HUES64 (cell line): ENCODE results near the gene TUSC7. TPM values are rescaled to one million over a fixed set of nuclear protein-coding genes. Genes with fewer than 3 reads are reported as not detected.

Experiments
- H3K27ac ChIP-seq: 2 replicates; pipeline ENCODE4 v1.7.0; 2013; ENCODE audit warnings: low read depth, low read length, inconsistent platforms
- H3K27me3 ChIP-seq: 2 replicates; pipeline ENCODE4 v1.6.1; 2013; ENCODE audit warnings: mild to moderate bottlenecking, low read length; ENCODE audit not compliant: insufficient read depth
- H3K36me3 ChIP-seq: 2 replicates; pipeline ENCODE4 v1.6.1; 2013; ENCODE audit warnings: mild to moderate bottlenecking, low read length; ENCODE audit not compliant: insufficient read depth
- H3K4me1 ChIP-seq: 2 replicates; pipeline ENCODE4 v1.6.1; 2013; ENCODE audit warnings: mild to moderate bottlenecking, low read length, moderate library complexity; ENCODE audit not compliant: insufficient read depth
- H3K4me3 ChIP-seq: 2 replicates; pipeline ENCODE4 v1.5.1; 2013; ENCODE audit warnings: mild to moderate bottlenecking, low read length, moderate library complexity
- H3K9ac ChIP-seq: 2 replicates; pipeline ENCODE4 v1.6.1; 2013; ENCODE audit warnings: mild to moderate bottlenecking, low read depth, low read length
- H3K9me3 ChIP-seq: 2 replicates; pipeline ENCODE4 v1.6.1; 2013; ENCODE audit warnings: low read depth, low read length; ENCODE audit not compliant: insufficient read depth
- WGBS: fragments of 150-250, 120-280 bp; methylation state at CpG from one replicate; pipeline ENCODE4 v1.1.7; 2013; ENCODE audit warnings: missing lambda C conversion rate; 5-methylcytosine and 5-hydroxymethylcytosine counted together
- polyA plus RNA-seq, 2 experiments: library from polyadenylated mRNA; stranded (reverse); fragments of 50-300 nt; gene quantifications; one replicate each; pipeline ENCODE4 v1.2.3, GENCODE V29; 2013

Gene TUSC7
- not detected for polyA plus RNA-seq (2013, experiment 1 of 2)
- not detected for polyA plus RNA-seq (2013, experiment 2 of 2)

DNA sequence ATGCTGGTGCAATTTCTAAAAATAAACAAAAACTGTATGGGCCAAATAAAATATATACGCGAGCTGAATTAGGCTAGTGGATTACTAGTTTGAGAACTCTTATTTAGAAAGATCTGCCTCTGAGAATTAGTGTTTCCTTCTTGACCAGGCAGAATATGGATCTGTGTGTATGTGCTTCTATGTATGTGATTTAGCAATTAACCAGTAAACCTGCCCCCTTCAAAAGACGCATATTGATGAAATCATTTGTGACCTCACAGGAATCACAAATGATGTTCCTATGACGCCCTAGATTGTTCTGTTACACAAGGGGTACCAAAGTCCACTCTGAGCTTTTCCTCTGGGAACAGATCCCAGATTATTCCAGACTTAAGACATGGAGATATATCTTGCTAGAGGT is at the start of gene TUSC7:
TUSC7 (plus strand) TSS at position 301 of the 400 bp plus-strand sequence.
- 95% methylated on average over 4 of the region's 4 CpGs for WGBS
- Histone ChIP-seq H3K27ac (no peak within 1 kb of the TSS), H3K9ac (no peak within 1 kb of the TSS), H3K4me1 (no peaks in the 10 kb centered on the region), H3K36me3 (no peaks in the 10 kb centered on the region), H3K4me3 (no peak within 1 kb of the TSS), H3K27me3 (no peaks in the 10 kb centered on the region), H3K9me3 (no peaks in the 10 kb centered on the region)

DNA sequence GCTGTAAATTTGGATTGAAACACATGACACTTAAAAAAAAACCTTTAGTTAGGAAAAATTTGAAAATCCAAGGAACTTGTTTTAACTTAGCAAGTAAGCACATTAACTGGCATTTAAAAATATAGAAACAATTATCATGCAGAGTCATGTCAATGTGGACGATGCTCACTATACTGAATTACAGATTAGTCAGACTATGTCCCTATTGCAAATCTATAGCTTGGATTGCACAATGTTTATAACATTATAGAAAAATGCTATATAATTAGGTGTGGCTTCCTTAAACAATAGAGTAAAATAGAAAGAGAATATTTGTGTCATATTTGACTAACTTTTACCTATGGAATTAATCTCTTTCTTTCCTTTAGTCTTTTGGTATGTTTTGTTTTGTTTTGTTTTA is 48.4 kb upstream of the TUSC7 start:
- Histone ChIP-seq H3K9me3 (no peaks in the 10 kb centered on the region), H3K9ac (no peak overlapping the region), H3K4me3 (no peak overlapping the region), H3K27me3 (no peaks in the 10 kb centered on the region), H3K27ac (no peak overlapping the region), H3K36me3 (no peaks in the 10 kb centered on the region), H3K4me1 (peaks cover 3% of the 10 kb centered on the region; the same call in 1 of the 2 replicates)
- 100% methylated on average over 1 of the region's 1 CpG for whole genome bisulfite sequencing

DNA sequence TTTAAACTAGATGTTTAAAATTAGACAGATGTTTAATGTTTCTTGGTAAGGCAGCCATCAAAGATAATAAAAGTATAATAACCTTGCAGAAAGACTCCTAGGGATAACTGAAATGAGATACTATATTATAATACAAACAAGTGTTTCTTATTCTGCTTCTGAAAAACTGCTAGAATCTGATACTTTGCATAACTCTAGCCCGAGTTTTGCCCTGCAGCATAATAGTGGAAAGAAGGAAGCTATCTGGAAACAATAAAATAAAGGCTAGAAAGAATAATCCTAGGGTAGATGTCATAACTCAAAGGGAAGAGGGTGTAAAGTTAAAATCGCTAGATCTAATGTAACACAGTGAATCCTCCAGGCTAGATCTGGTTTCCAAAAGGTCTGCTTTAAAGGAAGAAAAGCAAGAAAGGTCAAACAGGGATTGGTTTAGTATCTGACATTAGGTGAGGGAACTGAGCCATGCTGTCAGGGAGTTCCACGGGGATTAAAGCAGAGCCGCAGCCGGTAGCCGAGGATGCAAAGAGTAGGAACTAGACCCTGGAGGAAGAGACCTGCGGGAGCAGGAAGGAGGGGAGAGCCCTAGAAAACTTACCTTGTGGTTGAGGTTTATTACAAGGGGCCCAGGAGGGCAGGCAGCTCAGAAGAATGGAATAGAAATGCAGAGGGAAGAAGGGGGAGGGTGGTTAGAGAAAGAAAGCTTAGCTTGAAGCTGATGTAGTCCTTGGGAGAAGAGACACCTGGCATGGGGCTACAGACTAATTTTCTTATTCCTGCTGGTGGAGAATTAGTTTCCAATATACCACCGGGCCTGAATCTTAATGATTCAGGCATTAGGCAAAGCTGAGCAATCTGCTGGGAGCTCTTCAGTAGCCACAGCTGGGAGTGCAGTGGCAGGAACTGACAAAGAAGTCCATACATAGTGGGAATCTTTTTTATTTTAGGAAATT is 46.1 kb upstream of the TUSC7 start:
- Histone ChIP-seq H3K4me3 (no peak overlapping the region), H3K36me3 (no peaks in the 10 kb centered on the region), H3K9ac (no peak overlapping the region), H3K9me3 (no peaks in the 10 kb centered on the region), H3K27me3 (no peaks in the 10 kb centered on the region), H3K27ac (no peak overlapping the region), H3K4me1 (peaks cover 3% of the 10 kb centered on the region; the same call in 1 of the 2 replicates)
- 73% methylated on average over 8 of the region's 8 CpGs for WGBS

DNA sequence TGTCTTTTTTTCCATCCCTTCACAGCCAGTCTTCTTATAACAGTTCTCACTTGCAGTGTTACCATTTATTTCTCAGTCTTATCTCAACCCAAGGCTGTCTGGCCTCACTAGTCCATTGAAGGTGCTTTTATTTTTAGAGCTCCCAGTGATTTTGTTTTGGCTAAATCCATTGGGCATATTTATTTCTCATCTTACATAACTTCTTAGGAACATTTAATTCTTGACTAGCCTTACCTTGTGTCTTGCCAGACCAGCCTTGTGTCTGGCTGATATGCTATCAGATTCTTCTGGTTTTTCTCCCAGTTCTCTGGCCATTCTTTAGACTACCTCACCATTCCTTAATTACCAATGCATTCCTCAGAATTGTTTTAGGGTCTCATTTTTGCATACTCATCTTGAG is 42.3 kb upstream of the TUSC7 start:
- Histone ChIP-seq H3K36me3 (no peaks in the 10 kb centered on the region), H3K4me3 (no peak overlapping the region), H3K9me3 (no peaks in the 10 kb centered on the region), H3K9ac (no peak overlapping the region), H3K4me1 (peaks cover 3% of the 10 kb centered on the region; the same call in 1 of the 2 replicates), H3K27me3 (no peaks in the 10 kb centered on the region), H3K27ac (no peak overlapping the region)

DNA sequence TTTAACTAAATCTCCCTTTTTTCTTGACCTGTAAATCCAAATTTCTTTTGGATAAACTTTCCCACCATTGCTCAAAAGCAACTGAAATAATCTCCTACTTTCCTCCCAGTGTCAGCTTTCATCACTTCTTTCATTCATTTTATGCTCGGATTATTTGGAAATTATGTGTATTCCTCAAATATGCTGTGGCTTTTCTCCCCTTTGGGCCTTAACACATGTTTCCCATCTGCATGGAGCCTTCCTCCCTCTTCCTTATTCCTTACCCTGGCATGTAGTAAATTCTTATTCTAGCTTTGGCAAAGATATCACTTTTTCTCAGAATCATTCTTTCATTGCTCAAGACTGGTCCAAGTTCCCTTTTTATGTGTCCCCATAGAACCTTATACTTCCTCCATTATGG is 41.8 kb upstream of the TUSC7 start:
- Histone ChIP-seq H3K36me3 (no peaks in the 10 kb centered on the region), H3K4me3 (no peak overlapping the region), H3K27me3 (no peaks in the 10 kb centered on the region), H3K9ac (no peak overlapping the region), H3K27ac (no peak overlapping the region), H3K9me3 (no peaks in the 10 kb centered on the region), H3K4me1 (peaks cover 3% of the 10 kb centered on the region; the same call in 1 of the 2 replicates)
- 100% methylated on average over 1 of the region's 1 CpG for WGBS

DNA sequence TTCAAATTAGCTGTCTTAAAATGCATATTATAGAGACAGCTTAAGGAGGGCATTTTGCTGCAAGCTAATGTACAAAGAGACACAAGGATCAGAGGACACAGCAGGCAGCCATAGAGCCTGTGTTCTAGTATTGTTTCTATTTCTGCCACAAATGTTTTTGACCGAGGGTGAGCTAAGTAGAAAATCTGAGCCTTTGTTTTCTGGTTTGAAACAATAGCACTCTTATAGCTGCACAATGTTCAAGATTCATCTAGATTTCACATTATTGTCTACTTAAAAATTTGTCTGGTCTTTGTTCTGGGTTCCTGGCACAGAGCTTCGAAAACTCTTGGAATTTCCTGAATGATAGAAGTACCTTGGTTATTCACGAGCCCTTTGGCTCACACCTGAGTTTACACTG is 40.0 kb upstream of the TUSC7 start:
- Histone ChIP-seq H3K27ac (no peak overlapping the region), H3K27me3 (no peaks in the 10 kb centered on the region), H3K4me1 (peaks cover 4% of the 10 kb centered on the region), H3K4me3 (no peak overlapping the region), H3K9me3 (no peaks in the 10 kb centered on the region), H3K9ac (no peak overlapping the region), H3K36me3 (no peaks in the 10 kb centered on the region)
- 93% methylated on average over 3 of the region's 3 CpGs for WGBS

DNA sequence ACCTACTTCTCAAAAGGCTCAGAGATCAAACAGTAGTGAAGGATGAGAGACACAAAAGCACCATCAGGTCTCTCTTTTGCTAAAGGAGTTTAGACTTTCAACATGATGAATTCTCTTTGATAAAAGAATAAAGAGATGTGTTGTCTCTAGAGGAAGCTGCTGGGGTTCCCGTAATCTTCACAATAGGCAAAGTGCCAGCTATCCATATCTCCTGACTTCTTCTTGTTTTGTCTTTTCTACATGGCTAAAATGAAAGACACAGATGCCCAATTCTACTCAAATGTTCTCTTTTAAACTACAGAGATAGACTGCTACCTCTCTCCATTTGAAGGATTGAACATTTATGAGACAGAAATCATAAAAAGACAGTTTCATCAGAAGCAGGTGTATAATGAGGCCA is 38.4 kb upstream of the TUSC7 start:
- WGBS: 81% methylated on average over 1 of the region's 1 CpG
- Histone ChIP-seq H3K4me1 (peaks cover 4% of the 10 kb centered on the region), H3K27me3 (no peaks in the 10 kb centered on the region)

DNA sequence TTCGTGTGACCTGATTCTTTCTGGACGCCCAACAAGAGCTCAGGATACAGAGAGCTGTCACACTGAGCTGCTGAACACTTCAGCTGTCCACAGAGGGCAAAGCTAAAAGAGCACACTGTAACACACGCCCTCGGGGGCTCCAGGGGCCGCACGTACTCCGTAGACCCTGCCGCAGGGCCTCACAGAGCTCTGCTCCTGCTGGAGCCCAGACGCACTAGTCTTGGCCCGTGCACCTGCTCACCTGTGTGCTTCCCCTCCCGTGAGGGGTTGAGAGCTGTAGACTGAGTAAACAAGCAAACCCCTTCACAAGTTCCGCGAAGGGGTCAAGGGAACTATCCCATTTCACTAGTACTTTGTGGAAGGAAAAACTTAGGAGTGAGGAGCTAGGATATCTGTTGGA is 30.7 kb upstream of the TUSC7 start:
- H3K27ac ChIP-seq: no peak overlapping the region
- no peaks in the 10 kb centered on the region for H3K27me3 ChIP-seq
- peaks cover under 1% of the 10 kb centered on the region for H3K4me1 ChIP-seq
- H3K4me3 ChIP-seq: no peak overlapping the region
- 95% methylated on average over 13 of the region's 13 CpGs for WGBS
- H3K9me3 ChIP-seq: no peaks in the 10 kb centered on the region
- H3K9ac ChIP-seq: no peak overlapping the region
- no peaks in the 10 kb centered on the region for H3K36me3 ChIP-seq

More for the DNA sequence above, 38.4 kb upstream of the TUSC7 start:
- no peak overlapping the region for H3K4me3 ChIP-seq
- no peak overlapping the region for H3K9ac ChIP-seq
- no peaks in the 10 kb centered on the region for H3K9me3 ChIP-seq
- no peaks in the 10 kb centered on the region for H3K36me3 ChIP-seq
- H3K27ac ChIP-seq: no peak overlapping the region

DNA sequence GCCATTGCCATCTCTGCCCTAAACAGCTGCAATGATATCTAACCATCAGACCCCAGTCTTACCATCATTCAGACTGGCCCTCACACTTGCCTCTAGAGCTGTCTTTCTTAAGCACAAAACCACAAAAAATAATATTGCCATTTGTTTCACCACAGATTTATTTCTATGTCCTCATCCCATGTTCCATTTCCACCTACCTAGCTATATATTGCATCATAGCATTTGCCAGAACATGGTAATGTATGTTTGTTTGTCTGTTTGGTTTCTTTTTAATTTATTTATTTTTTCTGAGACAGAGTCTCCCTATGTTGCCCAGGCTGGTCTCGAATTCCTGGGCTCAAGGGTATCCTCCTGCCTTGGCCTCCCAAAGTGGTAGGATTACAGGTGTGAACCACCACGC is 18.5 kb upstream of the TUSC7 start:
- no peaks in the 10 kb centered on the region for H3K9me3 ChIP-seq
- no peaks in the 10 kb centered on the region for H3K36me3 ChIP-seq
- no peak overlapping the region for H3K9ac ChIP-seq
- 77% methylated on average over 1 of the region's 2 CpGs for WGBS
- H3K27me3 ChIP-seq: no peaks in the 10 kb centered on the region
- H3K4me1 ChIP-seq: no peaks in the 10 kb centered on the region
- H3K4me3 ChIP-seq: no peak overlapping the region
- no peak overlapping the region for H3K27ac ChIP-seq

DNA sequence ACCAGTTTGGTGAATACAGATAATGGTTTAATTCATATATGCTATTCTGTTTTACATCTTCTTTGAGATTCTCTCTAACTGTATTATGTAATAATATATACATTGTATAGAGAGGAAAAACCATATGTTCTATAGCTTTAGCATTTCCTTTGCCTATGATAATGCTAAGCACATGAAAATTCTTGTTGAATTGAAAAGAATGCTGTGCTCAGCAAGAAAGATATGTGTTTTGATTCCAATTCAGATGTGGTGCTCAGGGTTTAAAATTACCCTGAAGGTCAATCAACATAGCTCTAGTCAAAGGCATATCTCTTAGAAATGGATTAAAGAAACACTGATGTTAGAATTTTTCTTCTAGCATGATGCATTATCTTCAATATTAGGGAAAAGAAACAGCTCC is 8.5 kb upstream of the TUSC7 start:
- Histone ChIP-seq H3K4me3 (no peak overlapping the region), H3K9me3 (no peaks in the 10 kb centered on the region), H3K27ac (no peak overlapping the region), H3K27me3 (no peaks in the 10 kb centered on the region), H3K4me1 (no peaks in the 10 kb centered on the region), H3K36me3 (no peaks in the 10 kb centered on the region), H3K9ac (no peak overlapping the region)

DNA sequence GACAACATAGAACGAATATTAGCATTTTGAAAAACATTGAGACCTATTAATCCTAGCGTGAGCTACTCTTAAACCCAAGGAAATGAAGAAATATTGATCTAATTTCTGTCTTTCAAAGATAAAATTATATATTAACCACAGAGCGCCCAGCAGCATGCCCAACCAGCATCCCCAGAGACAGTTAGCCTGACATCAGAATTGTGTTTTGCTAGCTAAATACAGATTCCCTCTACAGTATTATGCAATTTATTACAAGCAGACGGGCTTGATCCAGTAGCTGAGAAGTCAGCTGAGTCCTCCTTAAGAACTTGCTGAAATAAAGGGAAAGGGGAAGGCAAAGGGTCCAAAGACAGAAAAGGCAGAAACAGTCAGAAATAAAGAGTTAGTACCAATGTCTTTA is 7.2 kb upstream of the TUSC7 start:
- Histone ChIP-seq H3K4me1 (no peaks in the 10 kb centered on the region), H3K4me3 (no peak overlapping the region), H3K36me3 (no peaks in the 10 kb centered on the region), H3K9me3 (no peaks in the 10 kb centered on the region), H3K9ac (no peak overlapping the region), H3K27me3 (no peaks in the 10 kb centered on the region), H3K27ac (no peak overlapping the region)
- WGBS: 92% methylated on average over 4 of the region's 4 CpGs
